ENCODE data around the gene DNAH11. TPM values are rescaled to one million over a fixed set of nuclear protein-coding genes. Genes with fewer than 3 reads are reported as not detected.

The DNAH11 gene
- total and polyA plus RNA-seq, 2 of the 8 experiments (the other 6 are each of a cell fraction or from before 2014, with no cell fraction given): 1.8 to 4.9 TPM

GRCh38 chr7:21507627-21508343 is 35.1 kb upstream of the DNAH11 start:
- Histone ChIP-seq H3K18ac (ENCODE audit: extremely low read depth, low read length) (no peak overlapping the region), H3K23me2 (ENCODE audit: low read depth, low read length) (no peaks in the 10 kb centered on the region), H3K23ac (ENCODE audit: insufficient read length) (no peak overlapping the region), H3K4ac (replicated peaks; ENCODE audit: insufficient read length, low read depth, low read length) (no peak overlapping the region), H3K9ac (replicated peaks in 1 of 4; ENCODE audit: extremely low read depth in 1 of 4, low read depth in 3 of 4, low read length in 3 of 4) (no peak overlapping the region), H3K27me3 (replicated peaks in 1 of 4; ENCODE audit: control insufficient read depth in 3 of 4, extremely low read depth in 1 of 4, insufficient read depth in 3 of 4, low read length in 3 of 4) (no peaks in the 10 kb centered on the region), H2AFZ (ENCODE audit: low read length) (no peak overlapping the region), H3K36me3 (ENCODE audit: control insufficient read depth in 2 of 4, insufficient read depth in 4 of 4, low read length in 3 of 4) (peaks cover 0 to 14% (median 2%) of the 10 kb centered on the region in 4 experiments; a peak in 6 of 8 replicates), H3K4me2 (ENCODE audit: insufficient read depth in 1 of 2, low read depth in 2 of 2, low read length in 2 of 2) (no peak overlapping the region), H3K79me1 (ENCODE audit: low read depth, low read length) (no peaks in the 10 kb centered on the region), H2BK20ac (ENCODE audit: low read length) (no peak overlapping the region), H3K56ac (replicated peaks; ENCODE audit: insufficient read length, low read depth, low read length) (no peak overlapping the region), H3K14ac (ENCODE audit: insufficient read length) (no peak overlapping the region), H2BK12ac (ENCODE audit: low read depth, low read length) (no peak overlapping the region), H3K4me3 (ENCODE audit: extremely low read depth in 1 of 4, insufficient read depth in 2 of 4, low read depth in 3 of 4, low read length in 4 of 4) (no peak overlapping the region), H4K5ac (ENCODE audit: insufficient read length, low read depth, low read length) (no peak overlapping the region), H4K91ac (replicated peaks; ENCODE audit: insufficient read length, low read length) (no peak overlapping the region), H3K79me2 (ENCODE audit: control insufficient read depth in 1 of 2, insufficient read depth in 2 of 2, low read length in 2 of 2) (no peaks in the 10 kb centered on the region; a peak in 1 of 4 replicates), H2AK5ac (ENCODE audit: low read depth, low read length) (no peak overlapping the region), H3K4me1 (replicated peaks in 1 of 4; ENCODE audit: control insufficient read depth in 3 of 4, insufficient read depth in 4 of 4, low read length in 3 of 4) (peaks cover 0 to 3% (median 0%) of the 10 kb centered on the region in 4 experiments; a peak in 1 of 7 replicates), H2BK120ac (replicated peaks; ENCODE audit: low read depth, low read length) (no peak overlapping the region), H2BK5ac (ENCODE audit: low read depth, low read length) (no peak overlapping the region; the same call in 1 of the 2 replicates), H4K8ac (ENCODE audit: extremely low read depth, insufficient read depth, low read length) (peak overlapping the region; percentile 3; the same call in 1 of the 2 replicates), H3K9me3 (ENCODE audit: insufficient read depth in 2 of 2, low read depth in 1 of 2, low read length in 1 of 2) (0 out of 4 replicates have a peak, but pooled peaks cover 0 to 5% of the 10 kb centered on the region in 2 experiments), H3K27ac (ENCODE audit: low read depth, low read length) (no peak overlapping the region), H2BK15ac (ENCODE audit: low read length) (no peak overlapping the region), H4K20me1 (replicated peaks in 1 of 2; ENCODE audit: control insufficient read depth in 1 of 2, insufficient read depth in 2 of 2, low read length in 2 of 2) (no peaks in the 10 kb centered on the region)
- 86% methylated on average over 8 of the region's 8 CpGs; no CpG with 5 or more reads in 1 of the 2 experiments for WGBS, 2 experiments (ENCODE audit: extremely low coverage in 1 of 2, insufficient coverage in 1 of 2, insufficient read length in 1 of 2, insufficient replicate concordance in 2 of 2, low coverage in 1 of 2, low lambda C conversion rate in 2 of 2, missing lambda C conversion rate in 1 of 2)
- ChIA-PET CTCF (ENCODE audit: partially characterized antibody) (interaction anchor here (0.6 to 2.3 kb wide), 17 partner anchors 10 to 1100 kb away, joined by 3 to 13 read pairs (median 4); no protein-coding TSS in a partner anchor), POLR2A (ENCODE audit: partially characterized antibody) (no interaction called here)
- DNase-seq (ENCODE audit: low read depth in 1 of 2, low spot score in 2 of 2) (peak; percentile 10 to 78), FAIRE-seq (peak; percentile 92)
- TF ChIP-seq CTCF (IDR thresholded peaks at IDR 0.05; ENCODE audit: control extremely low read depth in 1 of 3, insufficient read depth in 1 of 3, low read depth in 1 of 3, low read length in 3 of 3): peak; percentile 38 to 84 (median 77)
- no peak for TF ChIP-seq FOSL1 (IDR thresholded peaks at IDR 0.05; ENCODE audit: insufficient read depth, low read depth, low read length)
- TF ChIP-seq RAD21 (IDR thresholded peaks at IDR 0.05 in 1 of 2, conservative IDR thresholded peaks at IDR 0.05 in 1 of 2; ENCODE audit: low read depth in 2 of 2, low read length in 2 of 2): peak; percentile 91 to 92
